Osteocyte (in vitro differentiated cells): ENCODE data around the gene LAMTOR2. TPM values are rescaled to one million over a fixed set of nuclear protein-coding genes. Genes with fewer than 3 reads are reported as not detected.

Experiments used
- DNase-seq: peaks from one replicate; pipeline ENCODE4 v3.0.0; 2021; ENCODE audit warnings: mixed read lengths; ENCODE audit not compliant: unreplicated experiment; ENCODE audit errors: extremely low spot score
- H3K27ac Mint-ChIP-seq: one replicate; pipeline ENCODE4 v1.8.0; 2021; ENCODE audit warnings: mild to moderate bottlenecking, mixed read lengths; ENCODE audit not compliant: unreplicated experiment
- H3K27me3 Mint-ChIP-seq: one replicate; pipeline ENCODE4 v1.8.0; 2021; ENCODE audit warnings: mixed read lengths; ENCODE audit not compliant: unreplicated experiment
- H3K36me3 Mint-ChIP-seq: one replicate; pipeline ENCODE4 v1.8.0; 2021; ENCODE audit warnings: mixed read lengths; ENCODE audit not compliant: unreplicated experiment
- H3K4me1 Mint-ChIP-seq: one replicate; pipeline ENCODE4 v1.8.0; 2021; ENCODE audit warnings: mixed read lengths; ENCODE audit not compliant: unreplicated experiment
- H3K4me3 Mint-ChIP-seq: one replicate; pipeline ENCODE4 v1.8.0; 2021; ENCODE audit warnings: mild to moderate bottlenecking, moderate library complexity, mixed read lengths; ENCODE audit not compliant: unreplicated experiment
- H3K9me3 Mint-ChIP-seq: one replicate; pipeline ENCODE4 v1.8.0; 2021; ENCODE audit warnings: mixed read lengths; ENCODE audit not compliant: unreplicated experiment
- CTCF ChIP-seq: fragments of 200-600 bp; sonication (generic); IDR thresholded peaks from 2 replicates; pipeline ENCODE4 v1.5.0; 2021; ENCODE audit warnings: antibody characterized with exemption, mild to moderate bottlenecking, moderate library complexity
- total RNA-seq: library from RNA; stranded (reverse); gene quantifications from 2 replicates; pipeline ENCODE4 v1.2.1, GENCODE V29; 2021

The LAMTOR2 gene
- total RNA-seq, 1 donor from 2014 or later, result 59.9 TPM

GRCh38 chr1:156052862-156053767 is 1.5 kb upstream of the LAMTOR2 start:
- TF ChIP-seq CTCF, result peak; percentile 47
- Mint-ChIP-seq H3K27ac (peak overlapping the region; percentile 84), H3K36me3 (peaks cover 10% of the 10 kb centered on the region), H3K4me1 (peaks cover 25% of the 10 kb centered on the region), H3K27me3 (no peaks in the 10 kb centered on the region), H3K9me3 (no peaks in the 10 kb centered on the region), H3K4me3 (peak overlapping the region; percentile 92)
- peak; percentile 90 for DNase-seq

- Mint-ChIP-seq H3K9me3 (no peaks in the 10 kb centered on the region), H3K4me1 (peaks cover 25% of the 10 kb centered on the region), H3K36me3 (peaks cover 5% of the 10 kb centered on the region), H3K27me3 (no peaks in the 10 kb centered on the region), H3K4me3 (peak within 1 kb of the TSS; percentile 97), H3K27ac (peak within 1 kb of the TSS; percentile 96)
- DNase-seq, result peak; percentile 95
- no peak for TF ChIP-seq CTCF
Measured at GRCh38 chr1:156053768-156054499, 648 bp upstream of the LAMTOR2 start, which contains the start of gene UBQLN4. UBQLN4 (minus strand) TSS chr1:156053798; CDS start chr1:156053701, 97 bp downstream.

- H3K27ac Mint-ChIP-seq, result peak overlapping the region; percentile 96
- H3K4me1 Mint-ChIP-seq, result peaks cover 25% of the 10 kb centered on the region
- H3K36me3 Mint-ChIP-seq, result no peaks in the 10 kb centered on the region
Measured at GRCh38 chr1:156055281-156056048, 883 bp downstream of the LAMTOR2 start.

GRCh38 chr1:156056326-156056849 is 1.8 kb downstream of the LAMTOR2 start:
- no peaks in the 10 kb centered on the region for H3K9me3 Mint-ChIP-seq
- no peaks in the 10 kb centered on the region for H3K36me3 Mint-ChIP-seq
- no peak for TF ChIP-seq CTCF
- H3K27ac Mint-ChIP-seq, result no peak overlapping the region
- no peaks in the 10 kb centered on the region for H3K27me3 Mint-ChIP-seq
- no peak overlapping the region for H3K4me3 Mint-ChIP-seq
- H3K4me1 Mint-ChIP-seq, result peaks cover 25% of the 10 kb centered on the region
- DNase-seq, result no peak

More at GRCh38 chr1:156055281-156056048, 883 bp downstream of the LAMTOR2 start:
- no peak for DNase-seq
- TF ChIP-seq CTCF, result no peak
- Mint-ChIP-seq H3K4me3 (peak overlapping the region; percentile 97), H3K9me3 (no peaks in the 10 kb centered on the region), H3K27me3 (no peaks in the 10 kb centered on the region)
